HepG2 (cell line): Measurements from ENCODE around the gene MFAP4. TPM values are rescaled to one million over a fixed set of nuclear protein-coding genes. Genes with fewer than 3 reads are reported as not detected.

Source experiments
- DNMT3B ChIP-seq: conservative IDR thresholded peaks from 2 replicates; pipeline ENCODE4 v1.6.1; 2016; ENCODE audit warnings: missing biosample characterization, control low read depth
- FIP1L1 ChIP-seq: fragments of 200-400 bp; formaldehyde crosslinking; IDR thresholded peaks from 2 replicates; pipeline ENCODE4 v1.6.1; 2018; ENCODE audit warnings: low read depth, mild to moderate bottlenecking, low read length, moderate library complexity, borderline replicate concordance; ENCODE audit not compliant: insufficient read depth
- SAP130 ChIP-seq: IDR thresholded peaks from 2 replicates; pipeline ENCODE4 v1.6.1; 2016; ENCODE audit warnings: low read depth
- TAF1 ChIP-seq: sonication (generic); formaldehyde crosslinking; IDR thresholded peaks from 2 replicates; pipeline ENCODE4 v1.4.0; 2020; ENCODE audit warnings: missing genetic modification reagents
- TBX3 ChIP-seq: fragments of 450-650 bp; IDR thresholded peaks from 2 replicates; pipeline ENCODE4 v1.6.1; 2017; ENCODE audit warnings: antibody characterized with exemption, mild to moderate bottlenecking, inconsistent platforms, borderline replicate concordance
- TMF1 ChIP-seq: sonication (generic); formaldehyde crosslinking; IDR thresholded peaks from 2 replicates; pipeline ENCODE4 v1.8.1; 2022; ENCODE audit warnings: low read depth, missing genetic modification reagents
- ZFX ChIP-seq: sonication (generic); formaldehyde crosslinking; IDR thresholded peaks from 2 replicates; pipeline ENCODE4 v1.4.0; 2020; ENCODE audit warnings: mild to moderate bottlenecking, low read depth, missing genetic modification reagents, moderate library complexity
- ZKSCAN5 ChIP-seq: sonication (generic); formaldehyde crosslinking; IDR thresholded peaks from 2 replicates; pipeline ENCODE4 v1.5.1; 2020; ENCODE audit warnings: mild to moderate bottlenecking, missing genetic modification reagents
- ZMYM4 ChIP-seq: sonication (generic); formaldehyde crosslinking; IDR thresholded peaks from 2 replicates; pipeline ENCODE4 v1.8.1; 2023; ENCODE audit warnings: mild to moderate bottlenecking, missing genetic modification reagents
- ZNF251 ChIP-seq: sonication (generic); formaldehyde crosslinking; IDR thresholded peaks from 2 replicates; pipeline ENCODE4 v1.9.0; 2021; ENCODE audit warnings: mild to moderate bottlenecking, missing genetic modification reagents
- ZNF331 ChIP-seq: sonication (generic); formaldehyde crosslinking; IDR thresholded peaks from 2 replicates; pipeline ENCODE4 v1.4.0; 2020; ENCODE audit warnings: missing genetic modification reagents
- ZNF44 ChIP-seq: sonication (generic); formaldehyde crosslinking; IDR thresholded peaks from 2 replicates; pipeline ENCODE4 v1.5.1; 2020; ENCODE audit warnings: mild to moderate bottlenecking, missing genetic modification reagents
- ZNF530 ChIP-seq: sonication (generic); formaldehyde crosslinking; IDR thresholded peaks from 2 replicates; pipeline ENCODE4 v1.5.0; 2020; ENCODE audit warnings: low read depth, mild to moderate bottlenecking, missing genetic modification reagents
- ZNF660 ChIP-seq: sonication (generic); formaldehyde crosslinking; IDR thresholded peaks from 2 replicates; pipeline ENCODE4 v1.5.1; 2020; ENCODE audit warnings: mild to moderate bottlenecking, low read depth, missing genetic modification reagents, borderline replicate concordance
- ZNF780A ChIP-seq: sonication (generic); formaldehyde crosslinking; IDR thresholded peaks from 2 replicates; pipeline ENCODE4 v1.8.0; 2022; ENCODE audit warnings: mild to moderate bottlenecking, missing genetic modification reagents, moderate library complexity
- ZSCAN25 ChIP-seq: sonication (generic); formaldehyde crosslinking; IDR thresholded peaks from 2 replicates; pipeline ENCODE4 v1.8.0; 2022; ENCODE audit warnings: mild to moderate bottlenecking, missing genetic modification reagents
- polyA plus RNA-seq, 8 experiments: library from polyadenylated mRNA; depleted of rRNA in 3 of 8; stranded (reverse) in 7 of 8; unstranded in 1 of 8; fragments of >200 nt; fragmentation: Illumina TruSeq in 4 of 8; extraction: Trizol in 4 of 8; gene quantifications; 2 replicates each; pipeline versions ENCODE4 v1.2.1 to v1.2.3, GENCODE V29; 2011 to 2016; ENCODE audit warnings: low read depth in 4 of 8, missing spikeins in 1 of 8, mixed read lengths in 1 of 8; ENCODE audit not compliant: insufficient read depth in 1 of 8
- total RNA-seq, 5 experiments: library from RNA; depleted of rRNA; stranded (reverse); fragments of >200 nt; fragmentation: Illumina TruSeq; extraction: Trizol; gene quantifications; 2 replicates each; pipeline ENCODE4 v1.2.3, GENCODE V29; 2016; ENCODE audit warnings: low read depth in 1 of 5
- TF ChIP-seq, protein P1 (sequence below): sonication (generic); formaldehyde crosslinking; IDR thresholded peaks from 2 replicates; pipeline ENCODE4 v1.4.0; 2020; ENCODE audit warnings: mild to moderate bottlenecking, missing genetic modification reagents
- TF ChIP-seq, protein P2 (sequence below): sonication (generic); formaldehyde crosslinking; IDR thresholded peaks from 2 replicates; pipeline ENCODE4 v1.5.0; 2020; ENCODE audit warnings: mild to moderate bottlenecking, missing genetic modification reagents, borderline replicate concordance
- TF ChIP-seq, protein P3 (sequence below): sonication (generic); formaldehyde crosslinking; IDR thresholded peaks from 2 replicates; pipeline ENCODE4 v1.4.0; 2020; ENCODE audit warnings: mild to moderate bottlenecking, missing genetic modification reagents

MFAP4 gene
- total and polyA plus RNA-seq, 2 of the 13 experiments (the other 11 are each of a cell fraction or from before 2014, with no cell fraction given), result 0.08 TPM; not detected in 1

DNA sequence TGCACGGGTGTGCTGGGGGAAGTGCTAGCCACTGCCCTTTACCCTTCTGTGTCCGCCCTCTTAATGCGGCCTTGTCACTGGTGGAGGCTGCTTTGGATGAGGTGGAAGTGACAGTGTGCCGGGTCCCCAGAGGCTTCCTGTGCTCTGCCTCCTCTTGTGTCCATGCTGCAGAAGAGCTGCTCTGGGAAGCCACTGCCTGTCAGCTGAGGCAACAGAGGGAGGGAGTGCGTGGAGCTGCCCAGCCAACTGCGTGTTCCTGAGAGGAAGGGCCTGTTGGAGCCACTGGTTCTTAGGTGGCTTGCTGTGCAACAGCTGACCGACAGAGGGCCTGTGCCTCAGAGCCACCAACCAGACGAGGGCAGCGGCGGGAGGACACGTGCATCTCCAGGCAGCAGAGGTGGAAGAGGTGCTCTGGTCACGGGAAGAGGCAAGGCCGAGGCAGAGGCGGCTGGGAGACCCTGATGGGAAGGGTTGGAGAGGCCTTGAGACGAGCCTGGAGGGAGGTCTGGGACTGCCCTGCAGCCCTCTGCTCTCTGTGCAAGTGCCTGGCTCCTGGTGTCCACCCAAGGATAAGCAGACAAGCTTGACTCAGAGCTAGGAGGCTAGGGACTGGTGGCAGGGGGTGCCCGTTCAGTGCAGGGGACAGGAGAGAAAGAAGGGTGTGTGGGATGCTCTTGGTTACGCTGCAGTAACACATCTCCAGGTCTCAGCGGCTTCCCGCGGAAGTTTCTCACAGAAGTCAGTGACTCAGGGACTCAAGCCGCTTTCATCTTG is 49.9 kb downstream of the MFAP4 start (continued):
- TF ChIP-seq TAF1 (CRISPR knock-in tag), result peak; percentile 50; the same call in 1 of the 2 replicates
- TF ChIP-seq ZFX (CRISPR knock-in tag), result peak; percentile 91
- TF ChIP-seq TMF1 (CRISPR knock-in tag), result peak; percentile 93; the same call in 1 of the 2 replicates
- TF ChIP-seq ZSCAN25 (CRISPR knock-in tag), result peak; percentile 66
- TF ChIP-seq, protein P1, sequence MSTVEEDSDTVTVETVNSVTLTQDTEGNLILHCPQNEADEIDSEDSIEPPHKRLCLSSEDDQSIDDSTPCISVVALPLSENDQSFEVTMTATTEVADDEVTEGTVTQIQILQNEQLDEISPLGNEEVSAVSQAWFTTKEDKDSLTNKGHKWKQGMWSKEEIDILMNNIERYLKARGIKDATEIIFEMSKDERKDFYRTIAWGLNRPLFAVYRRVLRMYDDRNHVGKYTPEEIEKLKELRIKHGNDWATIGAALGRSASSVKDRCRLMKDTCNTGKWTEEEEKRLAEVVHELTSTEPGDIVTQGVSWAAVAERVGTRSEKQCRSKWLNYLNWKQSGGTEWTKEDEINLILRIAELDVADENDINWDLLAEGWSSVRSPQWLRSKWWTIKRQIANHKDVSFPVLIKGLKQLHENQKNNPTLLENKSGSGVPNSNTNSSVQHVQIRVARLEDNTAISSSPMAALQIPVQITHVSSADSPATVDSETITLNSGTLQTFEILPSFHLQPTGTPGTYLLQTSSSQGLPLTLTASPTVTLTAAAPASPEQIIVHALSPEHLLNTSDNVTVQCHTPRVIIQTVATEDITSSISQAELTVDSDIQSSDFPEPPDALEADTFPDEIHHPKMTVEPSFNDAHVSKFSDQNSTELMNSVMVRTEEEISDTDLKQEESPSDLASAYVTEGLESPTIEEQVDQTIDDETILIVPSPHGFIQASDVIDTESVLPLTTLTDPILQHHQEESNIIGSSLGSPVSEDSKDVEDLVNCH (CRISPR knock-in tag), result no peak
- no peak; the same call in 1 of the 2 replicates for TF ChIP-seq ZNF780A (CRISPR knock-in tag)
- no peak for TF ChIP-seq FIP1L1
- TF ChIP-seq ZNF530 (CRISPR knock-in tag), result no peak
- TF ChIP-seq ZNF44 (CRISPR knock-in tag), result peak; percentile 71; the same call in 1 of the 2 replicates
- TF ChIP-seq ZNF251, result no peak
- TF ChIP-seq ZNF660 (CRISPR knock-in tag), result no peak
- TF ChIP-seq SAP130 (CRISPR knock-in tag), result peak; percentile 71
- TF ChIP-seq ZMYM4 (CRISPR knock-in tag), result peak; percentile 69; the same call in 1 of the 2 replicates
- TF ChIP-seq ZNF331 (CRISPR knock-in tag), result peak; percentile 87
- TF ChIP-seq, protein P2, sequence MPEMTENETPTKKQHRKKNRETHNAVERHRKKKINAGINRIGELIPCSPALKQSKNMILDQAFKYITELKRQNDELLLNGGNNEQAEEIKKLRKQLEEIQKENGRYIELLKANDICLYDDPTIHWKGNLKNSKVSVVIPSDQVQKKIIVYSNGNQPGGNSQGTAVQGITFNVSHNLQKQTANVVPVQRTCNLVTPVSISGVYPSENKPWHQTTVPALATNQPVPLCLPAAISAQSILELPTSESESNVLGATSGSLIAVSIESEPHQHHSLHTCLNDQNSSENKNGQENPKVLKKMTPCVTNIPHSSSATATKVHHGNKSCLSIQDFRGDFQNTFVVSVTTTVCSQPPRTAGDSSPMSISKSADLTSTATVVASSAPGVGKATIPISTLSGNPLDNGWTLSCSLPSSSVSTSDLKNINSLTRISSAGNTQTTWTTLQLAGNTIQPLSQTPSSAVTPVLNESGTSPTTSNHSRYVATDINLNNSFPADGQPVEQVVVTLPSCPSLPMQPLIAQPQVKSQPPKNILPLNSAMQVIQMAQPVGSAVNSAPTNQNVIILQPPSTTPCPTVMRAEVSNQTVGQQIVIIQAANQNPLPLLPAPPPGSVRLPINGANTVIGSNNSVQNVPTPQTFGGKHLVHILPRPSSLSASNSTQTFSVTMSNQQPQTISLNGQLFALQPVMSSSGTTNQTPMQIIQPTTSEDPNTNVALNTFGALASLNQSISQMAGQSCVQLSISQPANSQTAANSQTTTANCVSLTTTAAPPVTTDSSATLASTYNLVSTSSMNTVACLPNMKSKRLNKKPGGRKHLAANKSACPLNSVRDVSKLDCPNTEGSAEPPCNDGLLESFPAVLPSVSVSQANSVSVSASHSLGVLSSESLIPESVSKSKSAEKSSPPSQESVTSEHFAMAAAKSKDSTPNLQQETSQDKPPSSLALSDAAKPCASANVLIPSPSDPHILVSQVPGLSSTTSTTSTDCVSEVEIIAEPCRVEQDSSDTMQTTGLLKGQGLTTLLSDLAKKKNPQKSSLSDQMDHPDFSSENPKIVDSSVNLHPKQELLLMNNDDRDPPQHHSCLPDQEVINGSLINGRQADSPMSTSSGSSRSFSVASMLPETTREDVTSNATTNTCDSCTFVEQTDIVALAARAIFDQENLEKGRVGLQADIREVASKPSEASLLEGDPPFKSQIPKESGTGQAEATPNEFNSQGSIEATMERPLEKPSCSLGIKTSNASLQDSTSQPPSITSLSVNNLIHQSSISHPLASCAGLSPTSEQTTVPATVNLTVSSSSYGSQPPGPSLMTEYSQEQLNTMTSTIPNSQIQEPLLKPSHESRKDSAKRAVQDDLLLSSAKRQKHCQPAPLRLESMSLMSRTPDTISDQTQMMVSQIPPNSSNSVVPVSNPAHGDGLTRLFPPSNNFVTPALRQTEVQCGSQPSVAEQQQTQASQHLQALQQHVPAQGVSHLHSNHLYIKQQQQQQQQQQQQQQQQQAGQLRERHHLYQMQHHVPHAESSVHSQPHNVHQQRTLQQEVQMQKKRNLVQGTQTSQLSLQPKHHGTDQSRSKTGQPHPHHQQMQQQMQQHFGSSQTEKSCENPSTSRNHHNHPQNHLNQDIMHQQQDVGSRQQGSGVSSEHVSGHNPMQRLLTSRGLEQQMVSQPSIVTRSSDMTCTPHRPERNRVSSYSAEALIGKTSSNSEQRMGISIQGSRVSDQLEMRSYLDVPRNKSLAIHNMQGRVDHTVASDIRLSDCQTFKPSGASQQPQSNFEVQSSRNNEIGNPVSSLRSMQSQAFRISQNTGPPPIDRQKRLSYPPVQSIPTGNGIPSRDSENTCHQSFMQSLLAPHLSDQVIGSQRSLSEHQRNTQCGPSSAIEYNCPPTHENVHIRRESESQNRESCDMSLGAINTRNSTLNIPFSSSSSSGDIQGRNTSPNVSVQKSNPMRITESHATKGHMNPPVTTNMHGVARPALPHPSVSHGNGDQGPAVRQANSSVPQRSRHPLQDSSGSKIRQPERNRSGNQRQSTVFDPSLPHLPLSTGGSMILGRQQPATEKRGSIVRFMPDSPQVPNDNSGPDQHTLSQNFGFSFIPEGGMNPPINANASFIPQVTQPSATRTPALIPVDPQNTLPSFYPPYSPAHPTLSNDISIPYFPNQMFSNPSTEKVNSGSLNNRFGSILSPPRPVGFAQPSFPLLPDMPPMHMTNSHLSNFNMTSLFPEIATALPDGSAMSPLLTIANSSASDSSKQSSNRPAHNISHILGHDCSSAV (CRISPR knock-in tag), result no peak
- peak; percentile 18; the same call in 1 of the 2 replicates for TF ChIP-seq TBX3
- no peak for TF ChIP-seq ZKSCAN5
- TF ChIP-seq, protein P3, sequence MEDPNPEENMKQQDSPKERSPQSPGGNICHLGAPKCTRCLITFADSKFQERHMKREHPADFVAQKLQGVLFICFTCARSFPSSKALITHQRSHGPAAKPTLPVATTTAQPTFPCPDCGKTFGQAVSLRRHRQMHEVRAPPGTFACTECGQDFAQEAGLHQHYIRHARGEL (CRISPR knock-in tag), result no peak
- TF ChIP-seq DNMT3B (CRISPR knock-in tag), result no peak
